GM12874 (cell line): ENCODE results near the gene MAGI1.
A peak's percentile ranks its signal among the peaks of the same experiment; 100 is the strongest.

ENCODE experiments used
- CTCF ChIP-seq: IDR thresholded peaks from 2 replicates; pipeline ENCODE4 v1.5.1; 2011; ENCODE audit warnings: low read depth, mild to moderate bottlenecking, control low read depth, low read length, moderate library complexity; ENCODE audit not compliant: insufficient read depth

MAGI1 gene

GRCh38 chr3:65677486-65678010 is 361.2 kb downstream of the MAGI1 start:
- no peak for TF ChIP-seq CTCF

GRCh38 chr3:65676580-65676979 is 362.1 kb downstream of the MAGI1 start:
- no peak for TF ChIP-seq CTCF

GRCh38 chr3:65675011-65675410 is 363.7 kb downstream of the MAGI1 start:
- no peak for TF ChIP-seq CTCF

DNA sequence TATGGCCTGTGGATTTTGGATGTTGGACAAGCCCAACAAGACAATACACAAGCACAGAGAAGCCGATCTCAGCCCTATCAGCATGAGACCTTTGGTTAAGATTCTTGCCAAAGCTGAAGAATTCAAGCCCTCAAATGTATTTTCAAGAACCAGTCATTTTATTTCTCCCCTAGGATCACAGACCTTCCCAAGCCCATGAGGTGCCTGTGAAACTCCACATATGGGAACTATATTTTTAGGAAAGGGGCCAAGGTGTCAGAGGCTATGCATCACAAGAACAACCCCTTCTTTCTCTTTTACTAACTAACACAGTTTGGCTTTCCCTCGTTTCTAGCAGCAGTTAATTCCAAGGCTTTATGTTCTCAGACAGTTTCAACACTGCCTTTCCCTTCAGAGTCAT is 364.5 kb downstream of the MAGI1 start:
- no peak for TF ChIP-seq CTCF

GRCh38 chr3:65672871-65673815 is 365.6 kb downstream of the MAGI1 start:
- peak; percentile 73 for TF ChIP-seq CTCF

DNA sequence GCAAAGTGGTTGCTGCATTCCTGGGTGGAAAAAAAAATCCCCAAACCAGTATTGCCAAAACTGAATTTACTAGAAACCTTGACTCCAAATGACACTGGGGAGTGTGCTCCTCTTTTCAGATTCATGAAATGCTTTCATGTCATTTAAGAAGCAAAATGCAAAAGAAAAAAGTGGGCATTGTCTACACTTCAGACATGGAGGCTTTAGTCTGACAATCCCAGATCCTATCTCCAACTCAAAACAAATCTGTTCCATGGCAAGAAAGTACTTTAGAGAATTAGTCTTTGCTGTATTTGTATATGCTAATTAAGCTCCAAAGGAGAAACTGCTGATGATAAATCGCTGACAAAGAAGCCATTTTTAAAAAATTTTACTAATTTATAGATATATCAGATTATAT is 366.7 kb downstream of the MAGI1 start:
- no peak for TF ChIP-seq CTCF

- no peak for TF ChIP-seq CTCF
Measured at GRCh38 chr3:65671004-65671403, 367.7 kb downstream of the MAGI1 start.
